ENCODE results near the gene KLF8. TPM values are rescaled to one million over a fixed set of nuclear protein-coding genes. Genes with fewer than 3 reads are reported as not detected.
"Not testable (repeated sequence)": the region's sequence is repeated elsewhere in the genome, so short reads cannot be mapped to it uniquely, and the experiment has no call there.

The KLF8 gene
- 4.4 TPM for polyA plus RNA-seq
- long read RNA-seq, donor 1, result 0 reads
- long read RNA-seq, donor 2, result 0 reads
- long read RNA-seq, donor 3, result 0 reads
- long read RNA-seq, donor 4, result 0 reads
- long read RNA-seq, donor 5, full-length matches to known transcripts, result 1 of 1 reads
- long read RNA-seq, donor 5, partial matches to known transcripts, result 0 of 1 reads
- long read RNA-seq, donor 5, other reads (novel, unspliced or antisense), result 0 of 1 reads
- long read RNA-seq, donor 6, full-length matches to known transcripts, result 1 of 1 reads
- long read RNA-seq, donor 6, partial matches to known transcripts, result 0 of 1 reads
- long read RNA-seq, donor 6, other reads (novel, unspliced or antisense), result 0 of 1 reads
- long read RNA-seq, donor 7, result 0 reads
- long read RNA-seq, donor 8, result 0 reads
- long read RNA-seq, donor 9, partial matches to known transcripts, result 0 of 1 reads
- long read RNA-seq, donor 9, other reads (novel, unspliced or antisense), result 0 of 1 reads
- long read RNA-seq, donor 10, result 0 reads
- long read RNA-seq, donor 11, result 0 reads

DNA sequence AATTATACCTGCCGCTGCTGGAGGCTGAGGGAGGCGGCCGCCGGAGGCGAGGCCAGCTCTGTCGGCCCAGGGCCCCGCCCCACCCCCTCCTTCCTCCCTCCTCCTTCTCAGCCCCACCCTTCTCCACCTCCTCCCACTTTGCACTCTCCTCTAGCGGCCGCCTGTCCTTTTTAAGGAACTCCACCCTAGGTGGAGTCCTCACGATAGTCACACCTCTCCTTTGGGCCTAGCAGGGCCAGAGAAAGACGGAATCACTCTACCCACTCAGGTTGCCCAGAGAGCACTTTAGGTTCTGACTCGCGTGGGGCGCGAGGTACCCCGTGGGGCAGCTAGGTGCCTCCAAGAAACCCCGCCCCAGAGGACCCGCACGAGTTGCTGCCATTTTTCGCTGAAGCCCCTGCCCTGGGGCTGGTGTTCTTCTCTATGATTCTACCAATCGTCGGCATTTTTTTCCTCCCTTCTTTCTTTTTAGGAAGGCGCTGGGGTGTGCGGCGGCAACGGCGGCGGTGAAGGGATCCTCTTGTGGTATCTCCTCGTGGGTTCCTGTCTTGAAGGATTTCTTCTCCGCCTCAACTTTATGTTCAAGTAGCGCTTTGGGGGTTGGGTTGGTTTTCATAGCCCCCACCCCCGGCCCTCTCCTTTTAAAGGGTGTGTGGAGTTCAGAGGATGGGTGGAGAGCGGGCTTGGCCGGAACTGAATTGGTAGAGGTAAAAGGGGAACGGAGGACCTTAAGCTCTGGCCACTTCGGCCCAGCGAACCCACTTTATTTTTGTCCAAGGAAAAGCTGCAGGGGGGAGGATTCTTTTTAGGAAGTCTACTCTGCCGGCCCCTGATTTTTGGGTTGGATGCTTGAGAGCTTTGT lies at the start of gene KLF8:
Gene KLF8, plus strand, starts transcription at position 136 of the 862 bp plus-strand sequence. CDS start 979 bp downstream, outside the sequence.
- H3K4me1 ChIP-seq (ENCODE audit: control insufficient read depth, insufficient read depth, low read length), result no peaks in the 10 kb centered on the region
- H3K36me3 ChIP-seq (ENCODE audit: control insufficient read depth, insufficient read depth, low read length), result no peaks in the 10 kb centered on the region
- no peaks in the 10 kb centered on the region for H3K9me3 ChIP-seq (ENCODE audit: control insufficient read depth, low read depth, low read length)
- DNase-seq, result peak; percentile 17 to 42
- H3K4me3 ChIP-seq (ENCODE audit: low read length), result peak within 1 kb of the TSS; percentile 37
- no CpG with 5 or more reads among the region's 38 CpGs for WGBS (ENCODE audit: insufficient coverage, low lambda C conversion rate)
- H3K27ac ChIP-seq (ENCODE audit: low read length), result no peak within 1 kb of the TSS
- peaks cover 7% of the 10 kb centered on the region for H3K27me3 ChIP-seq (ENCODE audit: control insufficient read depth, insufficient read depth, low read length)

DNA sequence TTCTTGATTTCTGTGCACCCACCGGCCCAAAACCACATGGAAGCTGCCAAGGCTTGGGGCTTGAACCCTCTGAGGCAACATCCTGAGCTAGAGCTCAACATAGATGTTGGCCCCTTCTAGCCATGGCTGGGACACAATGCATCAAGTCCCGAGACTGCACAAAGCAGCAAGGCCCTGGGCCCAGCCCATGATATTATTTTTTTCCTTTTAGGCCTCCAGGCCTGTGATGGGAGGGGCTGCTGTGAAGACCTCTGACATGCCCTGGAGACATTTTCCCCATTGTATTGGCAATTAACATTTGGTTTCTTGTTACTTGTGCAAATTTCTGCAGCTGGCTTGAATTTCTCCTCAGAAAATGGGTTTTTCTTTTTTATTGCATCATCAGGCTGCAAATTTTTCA lies 25.2 kb upstream of the KLF8 start:
- DNase-seq; H3K9me3 ChIP-seq (ENCODE audit: control insufficient read depth, low read depth, low read length); H3K27me3 ChIP-seq (ENCODE audit: control insufficient read depth, insufficient read depth, low read length); H3K36me3 ChIP-seq (ENCODE audit: control insufficient read depth, insufficient read depth, low read length); H3K4me3 ChIP-seq (ENCODE audit: low read length); H3K27ac ChIP-seq (ENCODE audit: low read length); H3K4me1 ChIP-seq (ENCODE audit: control insufficient read depth, insufficient read depth, low read length): not testable (repeated sequence)
- WGBS (ENCODE audit: insufficient coverage, low lambda C conversion rate), result no CpG with 5 or more reads among the region's 2 CpGs

DNA sequence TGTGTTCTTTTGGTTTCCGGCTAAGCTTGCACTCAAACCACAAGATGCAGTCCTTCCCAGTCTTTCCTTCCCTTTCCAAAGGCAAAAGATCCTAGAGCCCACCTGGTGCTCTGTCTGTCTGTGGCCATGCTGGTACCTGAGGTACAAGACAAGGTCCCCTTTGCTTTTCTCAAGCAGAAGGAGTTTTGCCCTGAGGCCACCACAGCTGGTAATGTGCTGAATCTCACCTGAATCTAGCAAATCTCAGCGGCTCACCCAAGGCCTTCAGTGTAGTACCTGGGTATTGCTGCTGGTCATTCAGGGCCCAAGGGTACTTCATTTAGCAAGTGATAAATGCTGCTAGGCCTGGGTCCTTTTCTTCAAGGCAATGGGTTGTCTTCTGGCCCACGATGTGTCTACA lies 20.5 kb upstream of the KLF8 start:
- no CpG with 5 or more reads among the region's 3 CpGs for WGBS (ENCODE audit: insufficient coverage, low lambda C conversion rate)
- Histone ChIP-seq H3K4me1 (ENCODE audit: control insufficient read depth, insufficient read depth, low read length) (no peaks in the 10 kb centered on the region), H3K4me3 (ENCODE audit: low read length) (no peak overlapping the region), H3K27me3 (ENCODE audit: control insufficient read depth, insufficient read depth, low read length) (no peaks in the 10 kb centered on the region), H3K36me3 (ENCODE audit: control insufficient read depth, insufficient read depth, low read length) (no peaks in the 10 kb centered on the region), H3K27ac (ENCODE audit: low read length) (no peak overlapping the region), H3K9me3 (ENCODE audit: control insufficient read depth, low read depth, low read length) (no peaks in the 10 kb centered on the region)
- DNase-seq, result no peak

DNA sequence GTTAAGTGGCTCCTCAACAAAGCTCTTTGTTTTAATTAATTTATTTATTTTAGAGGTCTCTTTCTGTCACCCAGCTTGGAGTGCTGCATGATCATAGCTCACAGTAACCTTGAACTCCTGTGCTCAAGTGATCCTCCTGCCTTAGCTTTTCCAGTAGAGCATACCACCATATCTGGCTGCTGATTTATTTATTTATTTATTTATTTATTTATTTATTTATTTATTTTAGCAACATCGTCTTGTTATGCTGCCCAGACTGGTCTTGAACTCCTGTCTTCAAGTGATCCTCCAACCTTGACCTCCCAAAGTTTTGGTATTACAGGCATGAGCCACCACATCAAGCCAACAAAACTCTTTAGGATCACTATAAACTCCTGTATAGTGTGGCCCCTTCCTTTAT lies 15.8 kb upstream of the KLF8 start:
- no peaks in the 10 kb centered on the region for H3K27me3 ChIP-seq (ENCODE audit: control insufficient read depth, insufficient read depth, low read length)
- no peak overlapping the region for H3K4me3 ChIP-seq (ENCODE audit: low read length)

DNA sequence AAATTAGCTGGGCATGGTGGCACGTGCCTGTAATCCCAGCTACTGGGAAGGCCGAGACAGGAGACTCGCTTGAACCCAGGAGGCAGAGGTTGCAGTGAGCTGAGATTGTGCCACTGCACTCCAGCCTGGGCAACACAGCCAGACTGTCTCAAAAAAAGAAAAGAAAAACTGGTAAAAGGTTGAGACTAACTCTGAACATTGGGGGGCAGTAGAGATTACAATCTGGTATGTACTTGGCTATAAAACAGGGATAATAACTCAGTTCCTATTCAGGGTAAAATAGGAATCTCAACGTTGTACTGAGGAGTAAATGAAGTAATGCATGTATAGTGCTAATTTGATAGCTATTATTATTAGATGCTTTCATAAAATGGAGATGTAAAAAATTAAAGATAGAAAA lies 12.5 kb upstream of the KLF8 start:
- DNase-seq, result no peak
- peaks cover 5% of the 10 kb centered on the region for H3K9me3 ChIP-seq (ENCODE audit: control insufficient read depth, low read depth, low read length)
- H3K4me3 ChIP-seq (ENCODE audit: low read length), result no peak overlapping the region
- no peaks in the 10 kb centered on the region for H3K36me3 ChIP-seq (ENCODE audit: control insufficient read depth, insufficient read depth, low read length)
- no peaks in the 10 kb centered on the region for H3K4me1 ChIP-seq (ENCODE audit: control insufficient read depth, insufficient read depth, low read length)
- H3K27me3 ChIP-seq (ENCODE audit: control insufficient read depth, insufficient read depth, low read length), result no peaks in the 10 kb centered on the region
- H3K27ac ChIP-seq (ENCODE audit: low read length), result no peak overlapping the region
- no CpG with 5 or more reads among the region's 4 CpGs for WGBS (ENCODE audit: insufficient coverage, low lambda C conversion rate)

More for the DNA sequence above, 15.8 kb upstream of the KLF8 start:
- Histone ChIP-seq H3K27ac (ENCODE audit: low read length) (no peak overlapping the region), H3K9me3 (ENCODE audit: control insufficient read depth, low read depth, low read length) (no peaks in the 10 kb centered on the region), H3K36me3 (ENCODE audit: control insufficient read depth, insufficient read depth, low read length) (no peaks in the 10 kb centered on the region), H3K4me1 (ENCODE audit: control insufficient read depth, insufficient read depth, low read length) (no peaks in the 10 kb centered on the region)
- WGBS (ENCODE audit: insufficient coverage, low lambda C conversion rate), result no CpG with 5 or more reads among the region's 1 CpG
- no peak for DNase-seq

DNA sequence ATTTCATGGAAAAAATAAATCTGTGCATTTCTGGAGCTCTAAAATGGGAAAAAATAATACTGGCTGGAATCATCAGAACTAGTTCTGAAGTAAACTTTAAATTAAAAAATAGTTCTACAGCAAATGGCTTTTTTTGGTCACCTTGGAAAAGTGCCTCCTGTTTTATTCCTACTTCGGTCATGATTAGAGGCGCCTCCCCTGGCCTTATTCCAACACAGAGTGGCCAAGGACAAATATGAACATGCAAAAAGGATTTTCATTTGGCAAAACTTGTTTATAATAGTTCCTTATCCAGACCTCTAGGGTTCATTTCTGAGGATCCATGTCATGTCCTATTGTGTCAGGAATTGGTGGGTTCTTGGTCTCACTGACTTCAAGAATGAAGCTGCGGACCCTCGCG lies 11.1 kb upstream of the KLF8 start:
- Histone ChIP-seq H3K4me1 (ENCODE audit: control insufficient read depth, insufficient read depth, low read length) (no peaks in the 10 kb centered on the region), H3K36me3 (ENCODE audit: control insufficient read depth, insufficient read depth, low read length) (no peaks in the 10 kb centered on the region), H3K27me3 (ENCODE audit: control insufficient read depth, insufficient read depth, low read length) (no peaks in the 10 kb centered on the region), H3K27ac (ENCODE audit: low read length) (no peak overlapping the region), H3K4me3 (ENCODE audit: low read length) (no peak overlapping the region), H3K9me3 (ENCODE audit: control insufficient read depth, low read depth, low read length) (peaks cover 5% of the 10 kb centered on the region)
- DNase-seq, result no peak
- WGBS (ENCODE audit: insufficient coverage, low lambda C conversion rate), result no CpG with 5 or more reads among the region's 5 CpGs

DNA sequence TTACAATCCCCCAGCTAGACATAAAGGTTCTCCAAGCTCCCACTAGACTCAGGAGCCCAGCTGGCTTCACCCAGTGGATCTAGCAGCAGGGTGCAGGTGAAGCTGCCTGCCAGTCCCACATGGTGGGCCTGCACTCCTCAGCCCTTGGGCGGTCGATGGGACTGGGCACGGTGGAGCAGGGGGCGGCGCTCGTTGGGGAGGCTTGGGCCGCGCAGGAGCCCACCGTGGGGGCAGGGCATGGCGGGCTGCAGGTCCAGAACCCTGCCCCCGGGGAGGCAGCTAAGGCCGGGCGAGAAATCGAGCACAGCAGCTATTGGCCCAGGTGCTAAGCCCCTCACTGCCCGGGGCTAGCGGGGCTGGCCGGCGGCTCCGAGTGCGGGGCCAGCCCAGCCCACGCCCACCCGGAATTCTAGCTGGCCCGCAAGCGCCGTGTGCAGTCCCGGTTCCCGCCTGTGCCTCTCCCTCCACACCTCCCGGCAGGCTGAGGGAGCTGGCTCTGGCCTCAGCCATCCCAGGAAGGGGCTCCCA lies 9.6 kb upstream of the KLF8 start:
- H3K27ac ChIP-seq (ENCODE audit: low read length), result no peak overlapping the region
- no peaks in the 10 kb centered on the region for H3K36me3 ChIP-seq (ENCODE audit: control insufficient read depth, insufficient read depth, low read length)
- peaks cover 5% of the 10 kb centered on the region for H3K9me3 ChIP-seq (ENCODE audit: control insufficient read depth, low read depth, low read length)
- no peaks in the 10 kb centered on the region for H3K27me3 ChIP-seq (ENCODE audit: control insufficient read depth, insufficient read depth, low read length)
- DNase-seq, result no peak
- WGBS (ENCODE audit: insufficient coverage, low lambda C conversion rate), result no CpG with 5 or more reads among the region's 28 CpGs
- H3K4me1 ChIP-seq (ENCODE audit: control insufficient read depth, insufficient read depth, low read length), result no peaks in the 10 kb centered on the region
- H3K4me3 ChIP-seq (ENCODE audit: low read length), result no peak overlapping the region

DNA sequence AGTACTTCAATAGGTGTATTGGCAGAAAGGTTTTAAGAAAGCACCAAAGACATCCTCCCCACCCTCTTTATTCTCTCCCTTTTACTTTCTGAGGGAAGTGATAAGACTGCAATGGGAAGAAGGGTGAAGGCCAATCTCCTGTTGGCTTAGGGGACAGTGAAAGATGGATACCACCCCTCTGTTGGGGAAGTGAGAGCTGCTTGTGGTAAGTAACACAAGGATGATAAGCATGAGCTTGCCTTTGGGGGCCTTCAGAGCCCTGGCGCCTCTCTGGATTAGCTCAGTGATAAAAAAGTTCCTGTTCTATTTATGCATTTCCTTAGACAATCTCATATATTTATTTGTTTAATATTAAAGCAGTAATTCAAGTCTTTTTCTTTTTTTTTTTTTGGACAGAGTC lies 5.2 kb upstream of the KLF8 start:
- no peak overlapping the region for H3K4me3 ChIP-seq (ENCODE audit: low read length)
- no peak overlapping the region for H3K27ac ChIP-seq (ENCODE audit: low read length)
- H3K9me3 ChIP-seq (ENCODE audit: control insufficient read depth, low read depth, low read length), result peaks cover 5% of the 10 kb centered on the region
- no peaks in the 10 kb centered on the region for H3K36me3 ChIP-seq (ENCODE audit: control insufficient read depth, insufficient read depth, low read length)
- DNase-seq, result no peak
- no peaks in the 10 kb centered on the region for H3K4me1 ChIP-seq (ENCODE audit: control insufficient read depth, insufficient read depth, low read length)
- no CpG with 5 or more reads among the region's 1 CpG for WGBS (ENCODE audit: insufficient coverage, low lambda C conversion rate)
- peaks cover 7% of the 10 kb centered on the region for H3K27me3 ChIP-seq (ENCODE audit: control insufficient read depth, insufficient read depth, low read length)

DNA sequence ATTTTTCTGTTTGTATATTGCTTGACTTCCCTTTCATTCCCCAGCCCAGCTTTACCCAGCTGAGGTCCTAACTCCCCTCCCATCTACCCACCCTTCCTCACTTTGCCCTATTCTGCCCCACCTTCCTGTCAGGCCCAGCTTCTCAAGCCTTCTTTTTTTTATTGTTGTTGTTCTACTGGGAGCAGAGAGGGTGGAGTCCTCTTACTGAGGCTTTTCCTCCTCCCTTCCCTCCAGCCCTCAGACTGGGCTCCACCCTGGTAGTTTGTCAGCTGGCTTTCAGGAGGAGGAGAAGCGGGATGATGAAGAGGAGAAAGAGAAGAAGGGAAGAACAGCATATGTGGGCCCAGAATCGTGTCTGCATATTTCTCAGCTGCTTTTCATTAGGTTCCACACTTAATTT lies 3.2 kb upstream of the KLF8 start:
- no CpG with 5 or more reads among the region's 2 CpGs for whole genome bisulfite sequencing (ENCODE audit: insufficient coverage, low lambda C conversion rate)
- Histone ChIP-seq H3K27ac (ENCODE audit: low read length) (no peak overlapping the region), H3K9me3 (ENCODE audit: control insufficient read depth, low read depth, low read length) (no peaks in the 10 kb centered on the region), H3K4me1 (ENCODE audit: control insufficient read depth, insufficient read depth, low read length) (no peaks in the 10 kb centered on the region), H3K4me3 (ENCODE audit: low read length) (no peak overlapping the region), H3K36me3 (ENCODE audit: control insufficient read depth, insufficient read depth, low read length) (no peaks in the 10 kb centered on the region), H3K27me3 (ENCODE audit: control insufficient read depth, insufficient read depth, low read length) (peaks cover 7% of the 10 kb centered on the region)
- peak in 1 of 2 donors; percentile 4 for DNase-seq

DNA sequence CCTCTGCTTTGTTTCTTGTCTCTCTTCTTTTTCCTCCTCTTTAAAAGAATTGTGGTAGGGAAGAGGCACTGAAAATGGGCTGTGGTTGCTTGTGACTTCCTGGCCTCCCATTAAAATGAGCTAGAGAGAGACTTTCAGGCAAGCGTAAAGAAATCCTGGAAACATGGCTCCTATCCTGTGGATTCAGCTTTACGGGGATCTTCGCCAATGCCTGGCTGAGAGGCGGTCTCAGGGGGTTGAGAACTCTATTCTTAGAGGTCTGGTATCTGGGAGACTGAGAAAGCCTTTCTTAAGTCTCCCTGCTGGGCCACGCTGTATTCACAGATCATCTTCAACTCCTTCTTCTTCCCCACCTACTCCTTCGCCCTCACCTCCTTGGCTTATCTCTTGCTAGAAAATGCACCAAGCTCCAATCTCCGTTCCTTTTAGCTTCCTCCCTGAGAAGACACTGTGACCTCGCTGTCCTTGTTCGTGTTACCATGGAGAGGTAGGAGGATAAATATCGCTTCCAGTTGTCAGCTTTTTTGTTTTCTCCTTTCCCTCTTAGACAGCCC lies 542 bp upstream of the KLF8 start:
- Histone ChIP-seq H3K36me3 (ENCODE audit: control insufficient read depth, insufficient read depth, low read length) (no peaks in the 10 kb centered on the region), H3K27ac (ENCODE audit: low read length) (no peak overlapping the region), H3K9me3 (ENCODE audit: control insufficient read depth, low read depth, low read length) (no peaks in the 10 kb centered on the region), H3K4me3 (ENCODE audit: low read length) (peak overlapping the region; percentile 37), H3K4me1 (ENCODE audit: control insufficient read depth, insufficient read depth, low read length) (no peaks in the 10 kb centered on the region), H3K27me3 (ENCODE audit: control insufficient read depth, insufficient read depth, low read length) (peaks cover 7% of the 10 kb centered on the region)
- no CpG with 5 or more reads among the region's 10 CpGs for WGBS (ENCODE audit: insufficient coverage, low lambda C conversion rate)
- peak in 1 of 2 donors; percentile 20 for DNase-seq

All from large intestine (tissue), 12 donors.